Nephron progenitor cell (in vitro differentiated cells): Measurements from ENCODE around the gene GABRR2.

Experiments used
- DNase-seq: peaks from one replicate; pipeline ENCODE4 v3.0.0; 2021
- H3K27ac Mint-ChIP-seq: 2 replicates; pipeline ENCODE4 v1.8.0; 2021; ENCODE audit warnings: mild to moderate bottlenecking, moderate library complexity, mixed read lengths
- H3K27me3 Mint-ChIP-seq: 2 replicates; pipeline ENCODE4 v1.8.0; 2021; ENCODE audit warnings: mild to moderate bottlenecking, low read depth, mixed read lengths; ENCODE audit not compliant: poor library complexity
- H3K36me3 Mint-ChIP-seq: 2 replicates; pipeline ENCODE4 v1.8.0; 2021; ENCODE audit warnings: low read depth, mixed read lengths
- H3K4me1 Mint-ChIP-seq: 2 replicates; pipeline ENCODE4 v1.8.0; 2021; ENCODE audit warnings: mixed read lengths
- H3K4me3 Mint-ChIP-seq: 2 replicates; pipeline ENCODE4 v1.8.0; 2021; ENCODE audit warnings: mild to moderate bottlenecking, moderate library complexity, mixed read lengths
- H3K9me3 Mint-ChIP-seq: 2 replicates; pipeline ENCODE4 v1.8.0; 2021; ENCODE audit warnings: mild to moderate bottlenecking, moderate library complexity, mixed read lengths
- TF ChIP-seq, protein P1 (sequence below): fragments of 200-600 bp; sonication (generic); IDR thresholded peaks from 2 replicates; pipeline ENCODE4 v1.5.0; 2021; ENCODE audit warnings: antibody characterized with exemption

The GABRR2 gene

DNA sequence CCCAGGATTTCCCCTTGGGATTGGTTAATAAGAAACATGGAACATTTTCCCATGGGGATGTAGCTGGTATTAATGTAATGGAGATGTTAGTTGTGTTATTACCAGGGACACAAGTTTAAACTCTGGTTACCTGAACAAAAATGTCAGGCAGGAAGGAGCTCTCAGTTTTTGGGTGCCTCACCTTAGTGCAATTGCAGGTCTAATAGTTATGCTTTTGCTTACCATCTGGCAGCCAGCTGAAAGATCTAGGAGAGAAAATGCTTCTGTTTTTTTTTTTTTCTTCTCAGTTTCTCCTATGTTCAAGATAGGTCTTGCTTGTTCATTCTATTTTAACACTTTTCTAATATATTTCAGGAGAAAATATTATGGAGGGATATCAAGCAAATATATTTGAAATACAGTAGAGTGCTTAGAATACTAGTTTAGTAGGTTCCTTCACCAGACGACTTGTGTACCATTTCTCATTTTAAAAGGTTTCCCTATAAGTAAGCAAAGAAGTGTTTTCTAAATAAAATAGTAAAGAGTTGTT is 41.6 kb upstream of the GABRR2 start:
- TF ChIP-seq, protein P1, sequence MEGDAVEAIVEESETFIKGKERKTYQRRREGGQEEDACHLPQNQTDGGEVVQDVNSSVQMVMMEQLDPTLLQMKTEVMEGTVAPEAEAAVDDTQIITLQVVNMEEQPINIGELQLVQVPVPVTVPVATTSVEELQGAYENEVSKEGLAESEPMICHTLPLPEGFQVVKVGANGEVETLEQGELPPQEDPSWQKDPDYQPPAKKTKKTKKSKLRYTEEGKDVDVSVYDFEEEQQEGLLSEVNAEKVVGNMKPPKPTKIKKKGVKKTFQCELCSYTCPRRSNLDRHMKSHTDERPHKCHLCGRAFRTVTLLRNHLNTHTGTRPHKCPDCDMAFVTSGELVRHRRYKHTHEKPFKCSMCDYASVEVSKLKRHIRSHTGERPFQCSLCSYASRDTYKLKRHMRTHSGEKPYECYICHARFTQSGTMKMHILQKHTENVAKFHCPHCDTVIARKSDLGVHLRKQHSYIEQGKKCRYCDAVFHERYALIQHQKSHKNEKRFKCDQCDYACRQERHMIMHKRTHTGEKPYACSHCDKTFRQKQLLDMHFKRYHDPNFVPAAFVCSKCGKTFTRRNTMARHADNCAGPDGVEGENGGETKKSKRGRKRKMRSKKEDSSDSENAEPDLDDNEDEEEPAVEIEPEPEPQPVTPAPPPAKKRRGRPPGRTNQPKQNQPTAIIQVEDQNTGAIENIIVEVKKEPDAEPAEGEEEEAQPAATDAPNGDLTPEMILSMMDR = no peak
- DNase-seq = no peak
- no peak overlapping the region for H3K4me3 Mint-ChIP-seq
- peaks cover 26% of the 10 kb centered on the region for H3K4me1 Mint-ChIP-seq
- H3K27me3 Mint-ChIP-seq = peaks cover 11% of the 10 kb centered on the region
- no peak overlapping the region for H3K27ac Mint-ChIP-seq
- no peaks in the 10 kb centered on the region for H3K36me3 Mint-ChIP-seq
- H3K9me3 Mint-ChIP-seq = no peaks in the 10 kb centered on the region

DNA sequence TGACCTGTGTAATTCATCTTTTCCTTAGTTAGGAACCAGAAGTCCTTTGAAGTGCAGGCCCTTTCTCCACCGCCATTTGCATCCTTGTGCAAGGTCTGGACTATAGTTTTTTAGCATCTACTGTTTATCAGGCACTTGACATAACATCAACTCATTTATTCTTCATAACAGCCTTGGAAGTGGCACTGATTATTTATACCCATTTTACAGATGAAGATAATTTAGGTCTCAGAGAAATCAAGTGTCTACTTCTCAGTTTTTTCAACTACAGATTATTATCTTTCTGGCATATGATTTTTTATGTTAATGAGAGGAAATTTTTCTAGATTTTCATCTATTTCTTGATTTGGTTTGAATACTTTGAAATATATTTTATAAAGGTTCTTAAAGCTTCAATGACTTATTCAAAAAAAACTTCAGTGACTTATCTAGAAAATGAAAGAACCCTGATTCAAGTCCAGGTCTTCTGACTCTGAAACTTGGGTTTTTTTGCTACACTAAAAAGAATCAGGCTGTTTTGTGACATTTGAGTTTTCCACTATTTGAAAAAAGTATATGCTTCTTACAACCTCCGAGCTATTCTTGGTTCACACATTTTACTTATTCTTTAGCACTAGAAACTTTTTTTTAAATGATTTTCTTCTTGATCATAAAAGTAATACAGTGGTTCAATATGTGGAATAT is 40.6 kb upstream of the GABRR2 start:
- TF ChIP-seq, protein P1 = no peak
- no peak for DNase-seq
- Mint-ChIP-seq H3K27ac (no peak overlapping the region), H3K4me3 (no peak overlapping the region), H3K9me3 (no peaks in the 10 kb centered on the region), H3K36me3 (no peaks in the 10 kb centered on the region), H3K4me1 (peaks cover 37% of the 10 kb centered on the region), H3K27me3 (peaks cover 3% of the 10 kb centered on the region)

DNA sequence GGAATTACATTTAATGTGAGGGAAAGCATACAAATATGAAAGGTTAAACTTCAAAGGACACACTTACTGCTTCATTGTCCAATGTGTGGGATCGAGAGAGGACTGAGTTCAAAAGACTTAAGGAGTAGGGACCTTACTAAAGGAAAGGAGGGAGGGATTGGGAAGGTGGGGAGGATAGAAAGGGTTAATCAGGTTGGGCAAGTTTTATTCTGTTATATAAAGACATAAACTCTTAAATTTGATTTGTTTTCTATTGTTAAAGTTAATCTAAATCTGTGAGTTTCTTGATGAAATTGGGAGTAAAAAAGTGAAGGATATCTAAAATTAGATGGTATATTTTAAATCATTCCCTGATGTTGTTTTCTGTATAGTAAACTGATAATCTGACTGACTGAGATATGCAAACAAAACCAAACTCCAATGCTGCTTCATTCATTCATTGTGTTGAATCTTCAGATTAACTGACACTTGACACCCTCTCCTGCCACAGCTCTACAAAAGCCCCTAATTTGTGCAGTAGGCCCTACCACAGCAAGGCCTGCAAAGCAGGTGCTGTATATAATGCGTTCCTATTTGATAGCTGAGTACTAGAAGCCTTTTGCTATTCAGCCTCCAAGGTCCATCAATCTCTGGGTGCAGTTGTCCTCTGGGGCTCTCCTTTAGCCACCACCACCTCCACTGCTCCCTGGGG is 38.7 kb upstream of the GABRR2 start:
- H3K4me3 Mint-ChIP-seq = peak overlapping the region; percentile 80
- TF ChIP-seq, protein P1 = no peak
- peaks cover 42% of the 10 kb centered on the region for H3K4me1 Mint-ChIP-seq
- H3K36me3 Mint-ChIP-seq = peaks cover 16% of the 10 kb centered on the region
- peak overlapping the region; percentile 57 for H3K27ac Mint-ChIP-seq
- H3K9me3 Mint-ChIP-seq = no peaks in the 10 kb centered on the region
- H3K27me3 Mint-ChIP-seq = no peaks in the 10 kb centered on the region
- DNase-seq = no peak

DNA sequence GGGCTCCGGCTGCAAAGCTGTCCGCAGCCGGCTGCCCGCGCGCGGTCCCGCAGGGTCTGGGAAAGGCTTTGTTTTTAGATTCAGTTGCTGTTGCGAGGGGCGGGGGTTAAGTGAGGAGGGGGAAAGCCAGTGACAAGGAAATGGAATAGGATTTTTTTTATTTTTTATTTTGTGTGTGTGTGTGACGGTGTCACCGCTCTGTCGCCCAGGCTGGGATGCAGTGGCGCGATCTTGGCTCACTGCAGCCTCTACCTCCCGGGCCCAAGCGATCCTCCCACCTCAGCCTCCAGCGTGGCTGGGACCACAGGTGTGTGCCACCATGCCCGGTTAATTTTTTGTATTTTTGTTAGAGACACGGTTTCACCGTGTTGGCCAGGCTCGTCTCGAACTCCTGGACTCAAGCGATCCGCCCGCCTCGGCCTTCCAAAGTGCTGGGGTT is 38.0 kb upstream of the GABRR2 start:
- DNase-seq = no peak
- H3K4me3 Mint-ChIP-seq = peak overlapping the region; percentile 80
- H3K9me3 Mint-ChIP-seq = no peaks in the 10 kb centered on the region
- no peaks in the 10 kb centered on the region for H3K27me3 Mint-ChIP-seq
- H3K27ac Mint-ChIP-seq = peak overlapping the region; percentile 66
- TF ChIP-seq, protein P1 = no peak
- peaks cover 47% of the 10 kb centered on the region for H3K4me1 Mint-ChIP-seq
- peaks cover 21% of the 10 kb centered on the region for H3K36me3 Mint-ChIP-seq

DNA sequence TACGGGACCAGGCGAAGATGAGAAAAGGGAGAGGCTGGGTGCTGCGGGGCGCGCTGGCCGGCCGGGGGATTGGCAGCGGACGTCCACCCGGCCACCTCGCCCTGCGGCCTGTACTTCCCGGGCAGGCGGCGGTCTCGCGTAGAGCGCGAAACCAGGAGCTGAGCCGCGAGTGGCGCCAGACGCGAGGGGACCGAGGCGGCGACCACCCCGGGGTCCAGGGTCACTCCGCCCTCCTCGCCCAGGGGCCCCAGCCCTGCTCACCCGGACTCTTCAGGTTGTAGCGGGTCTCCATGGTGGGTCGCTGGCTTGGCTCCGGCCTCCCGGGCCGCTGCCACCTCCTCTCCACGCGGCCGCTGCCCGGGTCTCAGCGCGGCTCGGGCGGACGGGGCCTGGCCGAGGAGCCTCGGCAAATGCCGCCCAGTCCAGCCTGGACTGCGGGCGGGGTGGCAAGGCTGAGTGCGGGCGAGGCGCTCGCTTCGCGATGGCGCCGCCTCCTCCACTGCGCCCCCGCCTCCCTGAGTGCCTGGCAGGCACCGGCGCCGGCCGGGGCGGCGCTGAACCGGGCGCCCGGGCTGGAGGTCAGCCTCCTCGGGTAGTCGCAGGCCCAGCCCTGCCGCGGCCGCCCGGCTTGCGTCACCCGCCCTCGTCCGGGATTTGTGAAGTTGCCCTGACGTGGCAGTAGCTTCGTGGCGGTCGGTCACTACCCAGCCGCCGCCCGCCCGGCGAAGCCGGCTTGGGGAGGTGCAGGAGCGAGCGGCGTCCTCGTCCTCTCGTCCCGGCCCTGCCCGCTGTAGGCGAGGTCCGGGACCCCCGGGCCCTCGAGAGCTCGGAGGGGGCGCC is 37.4 kb upstream of the GABRR2 start, which contains the start of gene UBE2J1:
Gene UBE2J1, minus strand, starts transcription at position 445 of the 840 bp plus-strand sequence. Its CDS starts 153 bp downstream, at position 292.
- peak; percentile 89 for DNase-seq
- Mint-ChIP-seq H3K9me3 (no peaks in the 10 kb centered on the region), H3K27ac (peak within 1 kb of the TSS; percentile 97), H3K4me1 (peaks cover 51% of the 10 kb centered on the region), H3K27me3 (no peaks in the 10 kb centered on the region), H3K4me3 (peak within 1 kb of the TSS; percentile 98), H3K36me3 (peaks cover 21% of the 10 kb centered on the region)
- TF ChIP-seq, protein P1 = no peak
